ENCODE data around the gene FRMPD4.

GRCh38 chrX:12405306-12405705, 267.0 kb downstream of the FRMPD4 start:
- TF ChIP-seq CTCF (IDR thresholded peaks at IDR 0.05) (no peak), POLR2A (IDR thresholded peaks at IDR 0.05) (no peak), EP300 (IDR thresholded peaks at IDR 0.05) (no peak)

All from tibial nerve (tissue), 4 donors.